ENCODE data around the gene RNF14. TPM values are rescaled to one million over a fixed set of nuclear protein-coding genes. Genes with fewer than 3 reads are reported as not detected.
"Not testable (repeated sequence)": the region's sequence is repeated elsewhere in the genome, so short reads cannot be mapped to it uniquely, and the experiment has no call there.

RNF14 gene
- 10 to 100 TPM; 19.8 to 38.6 (median 34.6) TPM for polyA plus RNA-seq (ENCODE audit: low read depth in 6 of 6)

GRCh38 chr5:141968914-141969608, at the start of gene RNF14:
RNF14 (plus strand) TSS chr5:141969105; CDS start chr5:141973589, 4,484 bp downstream.
- Mint-ChIP-seq H3K4me3 (peak within 1 kb of the TSS; percentile 89 to 99 (median 96)), H3K4me1 (peaks cover 28 to 44% (median 31%) of the 10 kb centered on the region in 3 donors), H3K27ac (peak within 1 kb of the TSS; percentile 91 to 99 (median 97)), H3K36me3 (peaks cover 0 to 7% of the 10 kb centered on the region in 2 donors), H3K27me3 (no peaks in the 10 kb centered on the region), H3K9me3 (no peaks in the 10 kb centered on the region)
- ATAC-seq (ENCODE audit: low read depth in 2 of 2) (peak; percentile 91 to 94), DNase-seq (peak; percentile 95)

DNA sequence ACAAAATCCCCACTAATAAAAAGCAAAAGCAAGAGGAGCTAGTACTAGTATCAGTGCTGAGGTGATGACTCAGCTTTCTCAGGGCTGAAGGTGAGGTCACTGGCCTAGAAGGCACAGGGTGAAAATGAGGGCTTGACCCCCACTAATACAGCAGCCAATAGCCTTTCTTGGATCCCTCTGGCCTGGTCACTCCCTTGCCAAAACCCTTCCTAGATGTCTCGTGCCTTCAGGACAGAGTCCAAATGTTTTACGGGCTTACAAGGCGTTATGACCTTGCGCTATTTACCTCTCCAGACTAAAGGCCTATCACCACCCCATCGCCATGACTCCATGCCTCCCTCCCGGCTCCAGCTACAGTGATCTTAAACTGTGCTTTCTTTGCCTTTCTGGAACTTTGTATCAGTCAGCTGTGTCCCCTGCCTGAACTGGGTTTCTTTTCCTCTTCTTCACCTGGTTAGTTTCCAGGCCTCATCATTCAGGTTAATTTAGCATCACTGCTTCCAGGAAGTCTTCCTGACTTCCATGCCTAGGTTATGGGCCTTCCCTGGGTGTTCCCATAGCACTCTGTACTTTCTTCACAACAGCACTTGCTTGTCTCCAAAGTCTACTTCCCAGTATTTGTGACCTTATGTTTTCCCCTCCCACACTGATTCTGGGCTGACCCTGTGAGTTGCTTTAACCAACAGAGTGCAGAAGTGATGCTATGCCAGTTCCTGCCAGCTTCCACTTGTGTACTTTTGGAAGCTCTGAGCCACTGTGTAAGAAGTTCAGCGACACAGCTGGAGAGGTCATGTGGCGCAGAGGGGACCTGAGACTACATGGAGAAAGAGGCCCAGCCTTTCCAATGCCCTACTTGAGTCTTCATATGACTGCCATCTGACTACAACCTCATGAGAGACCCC, 49.4 kb upstream of the RNF14 start:
- DNase-seq: no peak
- peaks cover 0 to 10% of the 10 kb centered on the region in 2 donors for H3K36me3 Mint-ChIP-seq
- H3K4me3 Mint-ChIP-seq: no peak overlapping the region
- peaks cover 20 to 36% (median 20%) of the 10 kb centered on the region in 3 donors for H3K4me1 Mint-ChIP-seq
- ATAC-seq (ENCODE audit: low read depth in 2 of 2): no peak
- peak overlapping the region in 1 of 6 donors; percentile 24 for H3K27ac Mint-ChIP-seq
- H3K27me3 Mint-ChIP-seq: peaks cover 0 to 11% (median 0%) of the 10 kb centered on the region in 3 donors
- no peaks in the 10 kb centered on the region for H3K9me3 Mint-ChIP-seq

DNA sequence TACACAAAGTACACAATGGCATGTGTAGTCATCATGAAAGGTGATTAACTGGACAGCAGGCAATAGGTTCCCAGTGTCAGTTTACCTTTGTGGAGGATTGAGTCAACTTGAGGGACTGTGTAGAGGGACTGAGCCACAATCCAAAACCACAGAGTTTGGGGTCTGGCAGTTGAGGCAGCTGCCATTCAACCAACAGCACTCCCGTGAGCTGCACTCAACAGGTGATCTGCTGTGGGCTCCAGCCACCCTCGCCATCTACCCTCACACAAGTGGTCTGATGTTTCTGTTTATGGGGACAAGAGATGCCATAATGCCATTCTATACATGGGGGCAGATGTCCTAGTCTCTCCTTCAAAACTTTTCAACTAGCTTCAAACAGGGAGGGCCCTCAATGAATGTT, 48.1 kb upstream of the RNF14 start:
- Mint-ChIP-seq H3K4me1 (peaks cover 23 to 37% (median 24%) of the 10 kb centered on the region in 3 donors), H3K27me3 (peaks cover 0 to 11% (median 0%) of the 10 kb centered on the region in 3 donors), H3K36me3 (peaks cover 4 to 10% of the 10 kb centered on the region in 2 donors), H3K27ac (no peak overlapping the region), H3K4me3 (peak overlapping the region in 1 of 8 donors; percentile 64), H3K9me3 (no peaks in the 10 kb centered on the region)
- ATAC-seq (ENCODE audit: low read depth in 2 of 2) (no peak), DNase-seq (no peak)

DNA sequence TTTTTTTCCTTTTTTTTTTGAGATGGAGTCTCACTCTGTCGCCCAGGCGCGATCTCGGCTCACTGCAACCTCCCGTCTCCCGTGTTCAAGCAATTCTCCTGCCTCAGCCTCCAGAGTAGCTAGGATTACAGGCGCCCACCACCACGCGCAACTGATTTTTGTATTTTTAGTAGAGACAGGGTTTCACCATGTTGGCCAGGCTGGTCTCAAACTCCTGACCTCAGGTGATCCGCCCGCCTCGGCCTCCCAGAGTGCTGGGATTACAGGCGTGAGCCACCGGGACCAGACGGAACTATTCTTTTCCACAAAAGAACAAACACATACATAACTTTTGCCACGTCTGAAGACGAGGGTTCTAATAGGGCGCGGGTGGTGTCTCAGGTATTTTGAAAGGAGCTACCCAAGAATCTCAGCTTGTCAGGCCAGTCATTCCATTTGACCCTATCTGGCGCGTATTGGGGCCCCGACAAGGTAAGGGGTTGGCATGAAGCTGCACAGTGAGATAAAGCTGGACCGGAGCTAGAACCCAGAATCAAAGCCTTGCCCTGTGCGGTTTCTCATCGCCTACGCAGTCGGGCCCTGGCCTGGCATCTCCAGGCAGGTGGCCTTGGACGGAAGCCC, 46.0 kb upstream of the RNF14 start:
- not testable (repeated sequence) for H3K27me3 Mint-ChIP-seq; DNase-seq; ATAC-seq (ENCODE audit: low read depth in 2 of 2); H3K9me3 Mint-ChIP-seq
- peaks cover 25 to 38% (median 28%) of the 10 kb centered on the region in 3 donors for H3K4me1 Mint-ChIP-seq
- peaks cover 4 to 28% of the 10 kb centered on the region in 2 donors for H3K36me3 Mint-ChIP-seq
- peak overlapping the region; percentile 88 to 98 (median 96) for H3K4me3 Mint-ChIP-seq
- peak overlapping the region; percentile 98 to 99 (median 99) for H3K27ac Mint-ChIP-seq

DNA sequence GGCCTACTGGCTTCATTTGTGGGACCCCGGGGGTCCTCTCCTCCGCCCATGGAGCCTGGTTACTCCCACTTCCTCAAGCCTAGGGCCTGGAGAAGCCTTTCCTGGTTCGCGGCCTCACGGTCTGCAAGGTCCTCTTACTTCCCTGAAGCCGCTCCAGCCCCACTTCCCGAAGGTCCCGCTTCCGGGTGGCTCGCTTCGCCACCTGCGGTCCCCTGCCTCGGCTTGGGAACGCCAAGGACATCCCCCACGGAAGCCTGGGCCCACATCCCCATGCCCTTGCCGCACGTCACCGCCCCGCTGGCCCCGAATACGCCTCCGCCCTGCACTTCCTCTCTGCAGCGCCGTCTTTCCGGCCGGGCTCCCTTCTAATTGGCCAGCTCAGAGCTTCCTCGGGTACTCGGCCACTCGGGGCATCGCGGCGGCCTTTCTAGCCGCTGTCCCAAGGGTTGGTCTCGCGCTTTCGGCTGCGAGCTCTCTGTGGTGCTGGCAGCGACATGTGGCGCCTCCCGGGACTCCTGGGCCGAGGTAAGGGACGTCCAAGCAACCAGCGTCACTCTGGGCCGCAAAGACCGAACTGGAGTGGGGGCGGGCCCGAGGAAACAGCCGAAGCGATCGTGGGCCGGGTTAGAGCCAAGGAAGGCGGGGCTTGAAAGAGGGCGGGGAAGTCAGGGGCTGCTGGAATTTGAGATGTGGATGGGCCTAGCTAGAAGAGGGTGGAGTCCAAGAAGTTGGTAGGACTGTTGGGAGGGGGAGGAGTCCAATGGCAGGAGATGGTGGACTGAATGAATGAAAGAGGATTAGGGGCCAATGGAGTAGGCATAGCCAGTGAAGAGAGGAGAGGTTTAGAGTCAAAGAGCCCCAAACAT, 45.2 kb upstream of the RNF14 start, which contains the start of gene DELE1:
Gene DELE1, plus strand, starts transcription at position 424 of the 866 bp plus-strand sequence. Its CDS starts 71 bp downstream, at position 495.
- ATAC-seq (ENCODE audit: low read depth in 2 of 2) (peak; percentile 94 to 95), DNase-seq (peak; percentile 92)

GRCh38 chr5:141926434-141926833, 42.5 kb upstream of the RNF14 start:
- peak overlapping the region in 1 of 6 donors; percentile 63 for H3K27ac Mint-ChIP-seq
- no peak for DNase-seq
- peak overlapping the region in 1 of 8 donors; percentile 79 for H3K4me3 Mint-ChIP-seq
- ATAC-seq (ENCODE audit: low read depth in 2 of 2): no peak
- peaks cover 28 to 40% (median 30%) of the 10 kb centered on the region in 3 donors for H3K4me1 Mint-ChIP-seq
- H3K27me3 Mint-ChIP-seq: no peaks in the 10 kb centered on the region
- peaks cover 12 to 47% of the 10 kb centered on the region in 2 donors for H3K36me3 Mint-ChIP-seq
- H3K9me3 Mint-ChIP-seq: no peaks in the 10 kb centered on the region

More for the DNA sequence above, 45.2 kb upstream of the RNF14 start, which contains the start of gene DELE1:
- peaks cover 26 to 40% (median 28%) of the 10 kb centered on the region in 3 donors for H3K4me1 Mint-ChIP-seq
- H3K9me3 Mint-ChIP-seq: no peaks in the 10 kb centered on the region
- peak within 1 kb of the TSS; percentile 98 to 99 (median 99) for H3K27ac Mint-ChIP-seq
- H3K4me3 Mint-ChIP-seq: peak within 1 kb of the TSS; percentile 88 to 98 (median 96)
- H3K27me3 Mint-ChIP-seq: no peaks in the 10 kb centered on the region
- H3K36me3 Mint-ChIP-seq: peaks cover 4 to 35% of the 10 kb centered on the region in 2 donors

GRCh38 chr5:141928051-141928450, 40.9 kb upstream of the RNF14 start:
- peaks cover 28 to 34% (median 30%) of the 10 kb centered on the region in 3 donors for H3K4me1 Mint-ChIP-seq
- no peak overlapping the region for H3K4me3 Mint-ChIP-seq
- ATAC-seq (ENCODE audit: low read depth in 2 of 2) (no peak), DNase-seq (no peak)
- no peaks in the 10 kb centered on the region for H3K27me3 Mint-ChIP-seq
- no peaks in the 10 kb centered on the region for H3K9me3 Mint-ChIP-seq
- H3K36me3 Mint-ChIP-seq: peaks cover 14 to 50% of the 10 kb centered on the region in 2 donors
- H3K27ac Mint-ChIP-seq: no peak overlapping the region

DNA sequence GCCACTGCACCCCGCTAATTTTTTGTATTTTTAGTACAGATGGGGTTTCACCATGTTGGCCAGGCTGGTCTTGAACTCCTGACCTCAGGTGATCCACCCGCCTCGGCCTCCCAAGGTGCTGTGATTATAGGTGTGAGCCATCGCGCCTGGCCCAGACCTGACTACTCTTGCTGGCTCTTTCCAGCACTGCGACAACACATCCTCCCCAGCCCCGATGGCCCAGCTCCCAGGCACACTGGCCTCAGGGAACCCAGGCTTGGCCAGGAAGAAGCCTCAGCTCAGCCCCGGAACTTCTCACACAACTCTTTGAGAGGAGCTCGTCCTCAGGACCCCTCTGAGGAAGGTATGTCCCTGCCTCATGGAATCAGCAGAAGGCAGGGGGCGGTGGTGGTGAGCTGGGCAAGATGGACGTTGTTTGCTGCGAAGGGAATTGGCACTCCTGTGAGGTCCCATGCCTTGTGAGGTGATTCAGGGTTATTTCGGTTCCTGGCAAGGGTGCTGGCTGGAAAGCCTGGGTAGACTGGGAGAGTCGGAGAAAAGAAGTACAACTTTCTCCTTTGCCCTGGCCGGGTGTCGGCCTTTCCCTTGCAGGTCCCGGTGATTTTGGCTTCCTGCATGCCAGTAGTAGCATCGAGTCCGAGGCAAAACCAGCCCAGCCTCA, 39.4 kb upstream of the RNF14 start:
- ATAC-seq (ENCODE audit: low read depth in 2 of 2): no peak
- Mint-ChIP-seq H3K4me3 (no peak overlapping the region), H3K27ac (no peak overlapping the region), H3K36me3 (peaks cover 14 to 40% of the 10 kb centered on the region in 2 donors), H3K4me1 (peaks cover 21% of the 10 kb centered on the region in 3 donors), H3K27me3 (no peaks in the 10 kb centered on the region), H3K9me3 (no peaks in the 10 kb centered on the region)
- no peak for DNase-seq

GRCh38 chr5:141931694-141932093, 37.2 kb upstream of the RNF14 start:
- no peak overlapping the region for H3K4me3 Mint-ChIP-seq
- ATAC-seq (ENCODE audit: low read depth in 2 of 2) (no peak), DNase-seq (no peak)
- H3K36me3 Mint-ChIP-seq: peaks cover 15 to 43% of the 10 kb centered on the region in 2 donors
- peaks cover 9 to 15% (median 12%) of the 10 kb centered on the region in 3 donors for H3K4me1 Mint-ChIP-seq
- no peak overlapping the region for H3K27ac Mint-ChIP-seq
- no peaks in the 10 kb centered on the region for H3K9me3 Mint-ChIP-seq
- H3K27me3 Mint-ChIP-seq: no peaks in the 10 kb centered on the region

DNA sequence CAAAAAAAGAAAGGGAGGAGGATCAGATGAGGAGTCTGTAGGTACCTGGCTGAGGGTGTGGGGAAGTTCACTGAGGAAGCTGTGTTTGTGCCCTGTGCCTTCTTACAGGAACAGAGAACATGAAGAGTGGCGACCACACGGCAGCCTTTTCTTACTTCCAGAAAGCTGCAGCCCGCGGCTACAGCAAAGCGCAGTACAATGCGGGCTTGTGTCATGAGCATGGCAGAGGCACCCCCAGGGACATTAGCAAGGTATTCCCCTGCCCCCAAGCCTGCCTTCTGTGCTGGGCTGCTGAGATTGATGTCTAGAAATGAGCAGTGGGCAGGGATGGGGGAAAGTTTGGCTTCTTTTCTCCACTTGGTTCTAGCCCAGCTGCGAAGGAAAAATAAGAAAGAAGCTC, 35.8 kb upstream of the RNF14 start:
- Mint-ChIP-seq H3K4me3 (no peak overlapping the region), H3K9me3 (no peaks in the 10 kb centered on the region), H3K4me1 (peaks cover 0 to 7% (median under 1%) of the 10 kb centered on the region in 3 donors), H3K27ac (no peak overlapping the region), H3K36me3 (peaks cover 15 to 28% of the 10 kb centered on the region in 2 donors), H3K27me3 (no peaks in the 10 kb centered on the region)
- DNase-seq (no peak), ATAC-seq (ENCODE audit: low read depth in 2 of 2) (no peak)

- peaks cover 0 to 7% (median 0%) of the 10 kb centered on the region in 3 donors for H3K4me1 Mint-ChIP-seq
- DNase-seq (no peak), ATAC-seq (ENCODE audit: low read depth in 2 of 2) (no peak)
- no peak overlapping the region for H3K4me3 Mint-ChIP-seq
- no peaks in the 10 kb centered on the region for H3K9me3 Mint-ChIP-seq
- peaks cover 15 to 18% of the 10 kb centered on the region in 2 donors for H3K36me3 Mint-ChIP-seq
- H3K27ac Mint-ChIP-seq: peak overlapping the region in 1 of 6 donors; percentile 41
- no peaks in the 10 kb centered on the region for H3K27me3 Mint-ChIP-seq
Observed at GRCh38 chr5:141934099-141934844, 34.6 kb upstream of the RNF14 start.

Data from naive B cell (primary cell).